Calu3 (cell line): Measurements from ENCODE around the gene KCNK3. TPM values are rescaled to one million over a fixed set of nuclear protein-coding genes. Genes with fewer than 3 reads are reported as not detected.

Experiments used
- Bru-seq: library from RNA; stranded (reverse); fragments of 400-500 nt; gene quantifications from one replicate; lab custom pipeline; 2021; lab: Mats Ljungman, UMichigan
- BruChase-seq, 2 experiments: library from RNA; stranded (reverse); fragments of 400-500 nt; gene quantifications; one replicate each; lab custom pipeline; 2021; lab: Mats Ljungman, UMichigan
- BruUV-seq: library from RNA; stranded (reverse); fragments of 400-500 nt; replicated peaks from 2 replicates; lab custom pipeline; 2021; lab: Mats Ljungman, UMichigan
- CTCF ChIA-PET: fragments of 300-600 bp; sonication (Branson Sonifier 250); formaldehyde crosslinking; loops from one replicate; lab custom pipeline; 2022; ENCODE audit warnings: antibody characterized with exemption; lab: Charles Lee
- DNase-seq: peaks from one replicate; pipeline ENCODE4 v3.0.0; 2022
- H3K27ac Mint-ChIP-seq: one replicate; pipeline ENCODE4 v1.8.0; 2022; ENCODE audit warnings: mixed read lengths; ENCODE audit not compliant: unreplicated experiment
- H3K27me3 Mint-ChIP-seq: one replicate; pipeline ENCODE4 v1.8.0; 2022; ENCODE audit warnings: mixed read lengths; ENCODE audit not compliant: unreplicated experiment
- H3K36me3 Mint-ChIP-seq: one replicate; pipeline ENCODE4 v1.8.0; 2022; ENCODE audit warnings: mild to moderate bottlenecking, moderate library complexity, mixed read lengths; ENCODE audit not compliant: insufficient read depth, unreplicated experiment
- H3K4me1 Mint-ChIP-seq: one replicate; pipeline ENCODE4 v1.8.0; 2022; ENCODE audit warnings: mild to moderate bottlenecking, low read depth, mixed read lengths; ENCODE audit not compliant: unreplicated experiment
- H3K4me3 Mint-ChIP-seq: one replicate; pipeline ENCODE4 v1.8.0; 2022; ENCODE audit warnings: mild to moderate bottlenecking, low read depth, moderate library complexity, mixed read lengths; ENCODE audit not compliant: unreplicated experiment
- H3K9me3 Mint-ChIP-seq: one replicate; pipeline ENCODE4 v1.8.0; 2022; ENCODE audit warnings: low read depth, mixed read lengths; ENCODE audit not compliant: unreplicated experiment
- intact Hi-C: fragments of 100-400 bp; cut with micrococcal nuclease; formaldehyde crosslinking; loops from one replicate; pipeline ENCODE4 v1.10.0; 2022; ENCODE audit not compliant: unreplicated experiment
- long read RNA-seq: library from polyadenylated mRNA; stranded (forward); transcript quantifications from one replicate; pipeline ENCODE4 v2.0.0, GENCODE V29; 2022
- total RNA-seq: library from RNA; stranded (reverse); gene quantifications from 2 replicates; pipeline ENCODE4 v1.2.3, GENCODE V29; 2022
- TF ChIP-seq, protein P1 (sequence below): fragments of 200-600 bp; IDR thresholded peaks from one replicate; pipeline ENCODE4 v1.8.0; 2022; ENCODE audit warnings: antibody characterized with exemption; ENCODE audit not compliant: unreplicated experiment

The KCNK3 gene
- total RNA-seq: not detected in 2 replicates
- Bru-seq, nascent RNA: not detected
- BruChase-seq, experiment 1, labeled RNA remaining after a 6-hour chase: not detected
- not detected for BruChase-seq, experiment 2, labeled RNA remaining after a 2-hour chase
- long read RNA-seq: 0 reads

DNA sequence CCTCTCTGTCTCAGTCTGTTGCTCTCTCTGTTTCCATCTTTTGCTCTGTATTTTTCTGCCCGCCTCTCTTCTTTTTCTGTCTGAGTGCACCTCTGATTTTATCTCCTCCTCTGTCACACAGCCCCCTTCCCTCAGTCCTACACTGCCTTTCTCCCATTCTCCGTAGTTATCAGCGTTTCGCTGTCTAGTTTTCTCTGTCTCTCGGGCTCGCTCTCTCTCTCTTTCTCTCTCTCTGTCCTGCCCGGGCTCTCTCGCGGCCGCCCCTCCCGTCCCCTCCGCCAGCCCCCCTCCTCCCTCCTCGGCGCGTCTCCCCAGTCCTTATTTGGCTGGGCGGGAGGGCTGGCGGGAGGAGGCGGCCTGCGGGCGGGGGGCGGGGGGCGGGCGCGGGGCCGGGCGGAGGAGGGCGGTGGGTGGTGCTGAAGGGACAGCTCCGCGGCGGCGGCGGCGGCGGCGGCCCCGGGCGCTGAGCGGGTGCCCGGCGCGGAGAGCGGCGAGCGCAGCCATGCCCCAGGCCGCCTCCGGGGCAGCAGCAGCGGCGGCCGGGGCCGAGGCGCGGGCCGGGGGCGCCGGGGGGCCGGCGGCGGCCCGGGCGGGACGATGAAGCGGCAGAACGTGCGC is at the start of gene KCNK3:
Gene KCNK3 (plus strand): TSS at position 444 of the 618 bp plus-strand sequence. CDS start 154 bp downstream, at position 598.
- DNase-seq: peak; percentile 68
- no TSS peak for BruUV-seq
- H3K4me1 Mint-ChIP-seq: peaks cover 9% of the 10 kb centered on the region
- H3K9me3 Mint-ChIP-seq: no peaks in the 10 kb centered on the region
- intact Hi-C loops: no loop called here
- H3K4me3 Mint-ChIP-seq: no peak within 1 kb of the TSS
- CTCF ChIA-PET: interaction anchor here (0.6 to 0.8 kb wide), 2 partner anchors 14 to 53 kb away, joined by 3 to 5 read pairs; no protein-coding TSS in a partner anchor
- no peaks in the 10 kb centered on the region for H3K36me3 Mint-ChIP-seq
- H3K27ac Mint-ChIP-seq: no peak within 1 kb of the TSS
- TF ChIP-seq, protein P1, sequence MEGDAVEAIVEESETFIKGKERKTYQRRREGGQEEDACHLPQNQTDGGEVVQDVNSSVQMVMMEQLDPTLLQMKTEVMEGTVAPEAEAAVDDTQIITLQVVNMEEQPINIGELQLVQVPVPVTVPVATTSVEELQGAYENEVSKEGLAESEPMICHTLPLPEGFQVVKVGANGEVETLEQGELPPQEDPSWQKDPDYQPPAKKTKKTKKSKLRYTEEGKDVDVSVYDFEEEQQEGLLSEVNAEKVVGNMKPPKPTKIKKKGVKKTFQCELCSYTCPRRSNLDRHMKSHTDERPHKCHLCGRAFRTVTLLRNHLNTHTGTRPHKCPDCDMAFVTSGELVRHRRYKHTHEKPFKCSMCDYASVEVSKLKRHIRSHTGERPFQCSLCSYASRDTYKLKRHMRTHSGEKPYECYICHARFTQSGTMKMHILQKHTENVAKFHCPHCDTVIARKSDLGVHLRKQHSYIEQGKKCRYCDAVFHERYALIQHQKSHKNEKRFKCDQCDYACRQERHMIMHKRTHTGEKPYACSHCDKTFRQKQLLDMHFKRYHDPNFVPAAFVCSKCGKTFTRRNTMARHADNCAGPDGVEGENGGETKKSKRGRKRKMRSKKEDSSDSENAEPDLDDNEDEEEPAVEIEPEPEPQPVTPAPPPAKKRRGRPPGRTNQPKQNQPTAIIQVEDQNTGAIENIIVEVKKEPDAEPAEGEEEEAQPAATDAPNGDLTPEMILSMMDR: no peak
- peaks cover 82% of the 10 kb centered on the region for H3K27me3 Mint-ChIP-seq

DNA sequence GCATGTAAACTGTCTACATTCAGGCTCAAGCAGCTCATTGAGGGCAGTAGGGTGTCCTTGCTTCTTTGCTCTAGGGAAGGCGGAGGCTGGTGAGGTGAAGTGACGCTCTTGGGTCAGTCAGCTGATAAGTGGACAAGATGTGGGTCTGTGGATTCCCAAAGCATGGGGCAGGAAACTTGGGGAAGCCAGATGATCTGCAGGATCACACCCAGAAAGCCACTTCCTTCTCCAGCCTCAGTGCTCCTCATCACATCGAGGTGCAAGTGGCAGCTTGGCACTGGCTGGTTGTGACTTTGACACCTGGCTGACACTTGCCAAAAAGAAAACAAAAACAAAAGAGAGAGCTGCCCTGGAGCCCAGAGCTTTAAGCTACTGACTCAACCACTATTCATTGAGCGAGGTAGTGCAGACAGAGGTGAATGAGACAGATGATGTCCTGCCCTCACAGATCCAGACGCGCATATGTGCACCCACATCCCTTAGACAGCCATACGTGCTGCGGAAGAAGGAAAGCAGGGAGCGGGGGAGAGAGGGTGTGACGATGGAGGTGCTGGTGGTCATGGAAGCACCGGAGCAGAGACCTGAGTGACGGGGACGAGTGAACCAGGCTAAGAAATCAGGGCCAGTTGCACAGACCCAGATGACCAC is 48.2 kb upstream of the KCNK3 start:
- Mint-ChIP-seq H3K4me1 (peaks cover 17% of the 10 kb centered on the region), H3K27ac (no peak overlapping the region), H3K27me3 (peaks cover 70% of the 10 kb centered on the region), H3K36me3 (no peaks in the 10 kb centered on the region), H3K9me3 (no peaks in the 10 kb centered on the region), H3K4me3 (no peak overlapping the region)
- DNase-seq: no peak
- intact Hi-C loops: no loop called here
- TF ChIP-seq, protein P1: no peak
- CTCF ChIA-PET: interaction anchor here (0.5 kb wide), 1 partner anchor 244 kb away, joined by 5 read pairs; no protein-coding TSS in a partner anchor
- no TSS peak for BruUV-seq

DNA sequence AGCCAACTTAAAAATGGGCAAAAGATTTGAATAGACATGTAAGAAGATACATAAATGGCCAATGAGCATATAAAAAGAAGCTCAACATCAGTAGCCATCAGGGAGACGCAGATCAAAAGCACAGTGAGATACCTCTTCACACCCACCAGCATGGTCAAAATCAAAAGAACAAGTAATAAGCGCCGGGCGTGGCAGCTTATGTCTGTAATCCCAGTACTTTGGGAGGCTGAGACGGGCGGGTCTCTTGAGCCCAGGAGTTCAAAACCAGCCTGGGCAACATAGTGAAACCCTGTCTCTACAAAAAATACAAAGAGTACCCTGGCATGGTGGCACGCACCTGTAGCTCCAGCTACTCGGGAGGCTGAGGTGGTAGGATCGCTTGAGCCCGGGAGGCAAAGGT is 46.8 kb upstream of the KCNK3 start:
- Mint-ChIP-seq H3K9me3 (no peaks in the 10 kb centered on the region), H3K36me3 (no peaks in the 10 kb centered on the region), H3K27ac (no peak overlapping the region), H3K4me3 (no peak overlapping the region), H3K4me1 (peaks cover 8% of the 10 kb centered on the region), H3K27me3 (peaks cover 84% of the 10 kb centered on the region)
- no TSS peak for BruUV-seq
- DNase-seq: no peak
- TF ChIP-seq, protein P1: no peak
- intact Hi-C loops: no loop called here
- CTCF ChIA-PET: interaction anchor here (0.7 kb wide), 1 partner anchor 22 kb away, joined by 3 read pairs; no protein-coding TSS in a partner anchor

DNA sequence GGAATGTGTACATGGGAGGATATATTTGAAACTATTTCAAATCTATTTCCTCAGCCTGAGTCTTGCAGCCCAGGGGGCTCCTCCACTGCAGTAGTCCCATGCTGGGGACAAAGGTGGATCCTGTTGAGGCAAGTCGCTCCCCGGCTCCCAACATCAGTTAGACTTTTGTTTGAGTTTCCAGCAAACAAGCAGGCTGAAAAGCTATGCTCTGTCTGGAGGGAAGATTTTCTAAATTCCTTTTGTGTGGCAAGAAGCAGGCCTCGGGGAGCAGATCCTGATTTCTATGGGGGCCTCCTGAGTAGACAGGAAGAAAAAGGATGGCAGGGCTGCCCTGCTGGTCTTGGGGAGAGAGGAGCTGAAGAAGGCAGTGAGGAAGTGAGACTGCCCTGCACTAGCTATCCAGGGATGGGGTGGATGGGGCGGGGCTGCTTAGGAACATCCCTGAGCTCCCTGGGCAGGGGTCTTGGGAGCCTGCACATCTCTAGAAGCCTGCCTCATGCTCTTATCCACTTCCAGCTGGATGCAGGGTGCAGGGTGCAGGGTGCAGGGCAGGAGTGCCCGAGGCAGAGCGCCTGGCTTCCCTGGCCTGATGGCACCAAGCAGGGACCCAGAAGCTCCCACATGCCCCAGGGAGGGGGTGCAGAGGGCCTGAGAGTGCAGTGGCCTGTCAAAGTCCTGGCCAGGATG is 45.4 kb upstream of the KCNK3 start:
- peaks cover 98% of the 10 kb centered on the region for H3K27me3 Mint-ChIP-seq

More for the DNA sequence above, 45.4 kb upstream of the KCNK3 start:
- no peak overlapping the region for H3K27ac Mint-ChIP-seq
- DNase-seq: no peak
- TF ChIP-seq, protein P1: no peak
- no TSS peak for BruUV-seq
- intact Hi-C loops: no loop called here
- CTCF ChIA-PET: no interaction called here
- no peaks in the 10 kb centered on the region for H3K9me3 Mint-ChIP-seq
- H3K4me1 Mint-ChIP-seq: no peaks in the 10 kb centered on the region
- no peaks in the 10 kb centered on the region for H3K36me3 Mint-ChIP-seq
- no peak overlapping the region for H3K4me3 Mint-ChIP-seq
